Upper lobe of left lung (tissue), 4 donors: Measurements from ENCODE around the gene CDH11.

ENCODE experiments used
- EP300 ChIP-seq, 4 donors: sonication (generic); formaldehyde crosslinking; IDR thresholded peaks; one replicate each; pipeline ENCODE4 v1.5.1; 2017; ENCODE audit warnings: antibody characterized with exemption in 4 of 4, control low read depth in 2 of 4
- POLR2A ChIP-seq, 4 donors: fragments of 450-650 bp; IDR thresholded peaks; one replicate each; pipeline ENCODE4 v1.5.1; 2016 to 2017; ENCODE audit warnings: antibody characterized with exemption in 4 of 4, mild to moderate bottlenecking in 2 of 4
- TF ChIP-seq, protein P1 (sequence below), 6 experiments: fragments of 450-650 bp in 4 of 6; fragments of 200-600 bp in 2 of 6; sonication (generic) in 2 of 6; IDR thresholded peaks; one replicate each; pipeline ENCODE4 v1.5.1; 2016 to 2019; ENCODE audit warnings: antibody characterized with exemption in 6 of 6

DNA sequence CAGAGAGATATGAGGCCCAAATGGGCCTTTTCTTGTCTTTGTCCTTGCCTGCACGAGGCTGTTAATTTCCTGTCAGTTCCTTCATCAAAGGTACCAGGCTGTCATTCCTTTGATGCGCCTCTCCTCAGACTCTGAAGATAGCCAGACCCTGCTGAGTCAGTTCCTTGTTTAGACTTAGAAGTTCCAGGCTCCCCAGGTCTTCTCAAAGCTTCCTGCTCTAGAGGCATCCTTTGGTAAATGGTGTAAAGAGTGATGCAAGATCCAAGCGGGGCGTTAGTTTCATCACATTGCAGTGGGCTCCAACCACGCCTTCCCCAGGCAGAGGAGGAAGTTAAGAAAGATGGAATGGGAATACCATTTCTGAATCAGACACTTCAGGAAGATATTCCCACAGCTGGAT, 4.0 kb upstream of the CDH11 start:
- TF ChIP-seq, protein P1, sequence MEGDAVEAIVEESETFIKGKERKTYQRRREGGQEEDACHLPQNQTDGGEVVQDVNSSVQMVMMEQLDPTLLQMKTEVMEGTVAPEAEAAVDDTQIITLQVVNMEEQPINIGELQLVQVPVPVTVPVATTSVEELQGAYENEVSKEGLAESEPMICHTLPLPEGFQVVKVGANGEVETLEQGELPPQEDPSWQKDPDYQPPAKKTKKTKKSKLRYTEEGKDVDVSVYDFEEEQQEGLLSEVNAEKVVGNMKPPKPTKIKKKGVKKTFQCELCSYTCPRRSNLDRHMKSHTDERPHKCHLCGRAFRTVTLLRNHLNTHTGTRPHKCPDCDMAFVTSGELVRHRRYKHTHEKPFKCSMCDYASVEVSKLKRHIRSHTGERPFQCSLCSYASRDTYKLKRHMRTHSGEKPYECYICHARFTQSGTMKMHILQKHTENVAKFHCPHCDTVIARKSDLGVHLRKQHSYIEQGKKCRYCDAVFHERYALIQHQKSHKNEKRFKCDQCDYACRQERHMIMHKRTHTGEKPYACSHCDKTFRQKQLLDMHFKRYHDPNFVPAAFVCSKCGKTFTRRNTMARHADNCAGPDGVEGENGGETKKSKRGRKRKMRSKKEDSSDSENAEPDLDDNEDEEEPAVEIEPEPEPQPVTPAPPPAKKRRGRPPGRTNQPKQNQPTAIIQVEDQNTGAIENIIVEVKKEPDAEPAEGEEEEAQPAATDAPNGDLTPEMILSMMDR (IDR thresholded peaks at IDR 0.05), result no peak
- TF ChIP-seq EP300 (IDR thresholded peaks at IDR 0.05) (no peak), POLR2A (IDR thresholded peaks at IDR 0.05) (no peak)
